ENCODE measurements around the gene GRID1.

GRCh38 chr10:85795460-85795859 is 571.1 kb downstream of the GRID1 start:
- no peak for TF ChIP-seq ZNF266 (tag by site-specific recombination; IDR thresholded peaks at IDR 0.05; ENCODE audit: low read depth)
- TF ChIP-seq ZNF175 (tag by site-specific recombination; IDR thresholded peaks at IDR 0.05): no peak
- TF ChIP-seq CTCF (tag by site-specific recombination; IDR thresholded peaks at IDR 0.05): no peak
- TF ChIP-seq ZNF660 (tag by site-specific recombination; IDR thresholded peaks at IDR 0.05): no peak
- TF ChIP-seq, protein P1, sequence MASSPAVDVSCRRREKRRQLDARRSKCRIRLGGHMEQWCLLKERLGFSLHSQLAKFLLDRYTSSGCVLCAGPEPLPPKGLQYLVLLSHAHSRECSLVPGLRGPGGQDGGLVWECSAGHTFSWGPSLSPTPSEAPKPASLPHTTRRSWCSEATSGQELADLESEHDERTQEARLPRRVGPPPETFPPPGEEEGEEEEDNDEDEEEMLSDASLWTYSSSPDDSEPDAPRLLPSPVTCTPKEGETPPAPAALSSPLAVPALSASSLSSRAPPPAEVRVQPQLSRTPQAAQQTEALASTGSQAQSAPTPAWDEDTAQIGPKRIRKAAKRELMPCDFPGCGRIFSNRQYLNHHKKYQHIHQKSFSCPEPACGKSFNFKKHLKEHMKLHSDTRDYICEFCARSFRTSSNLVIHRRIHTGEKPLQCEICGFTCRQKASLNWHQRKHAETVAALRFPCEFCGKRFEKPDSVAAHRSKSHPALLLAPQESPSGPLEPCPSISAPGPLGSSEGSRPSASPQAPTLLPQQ (tag by site-specific recombination; IDR thresholded peaks at IDR 0.05): no peak
- no peak for TF ChIP-seq OSR2 (tag by site-specific recombination; IDR thresholded peaks at IDR 0.05)
- TF ChIP-seq SP2 (tag by site-specific recombination; IDR thresholded peaks at IDR 0.05): no peak
- TF ChIP-seq KLF16 (tag by site-specific recombination; IDR thresholded peaks at IDR 0.05): no peak
- TF ChIP-seq ZNF777 (tag by site-specific recombination; IDR thresholded peaks at IDR 0.05; ENCODE audit: borderline replicate concordance): no peak
